Left lung (tissue), 10 donors: ENCODE results near the gene HTRA2. TPM values are rescaled to one million over a fixed set of nuclear protein-coding genes. Genes with fewer than 3 reads are reported as not detected.

Source experiments
- ATAC-seq: fragments of 200-7000 bp; cut with Tn5 transposase; one replicate; pipeline ENCODE4 v1.9.1; 2020; ENCODE audit warnings: moderate library complexity
- DNase-seq, 4 donors: peaks; one replicate each; pipeline ENCODE4 v3.0.0-alpha.2; 2013 to 2020
- H3K27ac ChIP-seq, 2 donors: fragments of 200-600 bp; sonication (generic) in 1 of 2; one replicate each; pipeline versions ENCODE4 v1.5.0 to v1.8.0; 2020 to 2021
- H3K27me3 ChIP-seq, 2 donors: fragments of 200-600 bp; sonication (generic) in 1 of 2; one replicate each; pipeline versions ENCODE4 v1.5.0 to v1.8.0; 2020 to 2021
- H3K36me3 ChIP-seq, 2 donors: fragments of 200-600 bp; sonication (generic) in 1 of 2; one replicate each; pipeline versions ENCODE4 v1.5.0 to v1.8.0; 2020 to 2021
- H3K4me1 ChIP-seq, 2 donors: fragments of 200-600 bp; one replicate each; pipeline ENCODE4 v1.8.0; 2021
- H3K4me3 ChIP-seq, 2 donors: fragments of 200-600 bp; sonication (generic) in 1 of 2; one replicate each; pipeline versions ENCODE4 v1.5.0 to v1.8.0; 2020 to 2021; ENCODE audit warnings: mild to moderate bottlenecking in 1 of 2
- H3K9me3 ChIP-seq, 2 donors: fragments of 200-600 bp; sonication (generic) in 1 of 2; one replicate each; pipeline versions ENCODE4 v1.5.0 to v1.8.0; 2020 to 2021
- CTCF ChIP-seq, 2 donors: fragments of 200-600 bp; sonication (generic) in 1 of 2; IDR thresholded peaks; one replicate each; pipeline versions ENCODE4 v1.5.0 to v1.8.0; 2021; ENCODE audit warnings: antibody characterized with exemption in 2 of 2
- intact Hi-C, 2 donors: fragments of 100-400 bp; cut with DNase I; formaldehyde crosslinking; loops; one replicate each; pipeline versions ENCODE4 v1.11.2 to v1.14.2; 2022
- polyA plus RNA-seq, 6 donors: library from polyadenylated mRNA; unstranded; fragments of 120-200 nt; gene quantifications; one replicate each; pipeline ENCODE4 v1.2.1, GENCODE V29; 2013; ENCODE audit not compliant: insufficient read length in 6 of 6
- total RNA-seq, 2 donors: library from RNA; stranded (reverse); fragmentation: NEBNext Ultra II Directional; extraction: Animal tissue kit (Norgen Biotek cat#: 25700); gene quantifications; one replicate each; pipeline ENCODE4 v1.2.1, GENCODE V29; 2021
- donor health status: DM: no; HTN: yes; CAD: no.
- donor health status: DM: no; HTN: no; CAD: no.

The HTRA2 gene
- total and polyA plus RNA-seq, 8 donors, result 29.4 to 36.6 (median 33.9) TPM

GRCh38 chr2:74526649-74527230, 3.0 kb upstream of the HTRA2 start:
- intact Hi-C loops, result no loop called here
- no peak for TF ChIP-seq CTCF (IDR thresholded peaks at IDR 0.05)

GRCh38 chr2:74527741-74528140, 2.0 kb upstream of the HTRA2 start:
- no peak for ATAC-seq
- TF ChIP-seq CTCF (IDR thresholded peaks at IDR 0.05), result no peak

More at GRCh38 chr2:74526649-74527230, 3.0 kb upstream of the HTRA2 start:
- Histone ChIP-seq H3K9me3 (no peaks in the 10 kb centered on the region), H3K4me1 (peaks cover 11 to 30% of the 10 kb centered on the region in 2 donors), H3K36me3 (peaks cover 0 to 25% of the 10 kb centered on the region in 2 donors), H3K27ac (no peak overlapping the region), H3K4me3 (no peak overlapping the region), H3K27me3 (no peaks in the 10 kb centered on the region)
- no peak for ATAC-seq
- DNase-seq, result no peak

GRCh38 chr2:74528600-74529356, 955 bp upstream of the HTRA2 start:
- peaks cover 0 to 42% of the 10 kb centered on the region in 2 donors for H3K36me3 ChIP-seq
- TF ChIP-seq CTCF (IDR thresholded peaks at IDR 0.05), result no peak
- peak; percentile 7 for ATAC-seq
- peaks cover 11 to 30% of the 10 kb centered on the region in 2 donors for H3K4me1 ChIP-seq
- H3K27ac ChIP-seq, result peak overlapping the region; percentile 83 to 94
- no peak for DNase-seq
- intact Hi-C loops, result no loop called here
- H3K4me3 ChIP-seq, result peak overlapping the region; percentile 89 to 92
- H3K9me3 ChIP-seq, result no peaks in the 10 kb centered on the region
- no peaks in the 10 kb centered on the region for H3K27me3 ChIP-seq

More at GRCh38 chr2:74527741-74528140, 2.0 kb upstream of the HTRA2 start:
- intact Hi-C loops, result no loop called here
- H3K27ac ChIP-seq, result no peak overlapping the region
- H3K27me3 ChIP-seq, result no peaks in the 10 kb centered on the region
- no peak for DNase-seq
- H3K4me1 ChIP-seq, result peaks cover 11 to 30% of the 10 kb centered on the region in 2 donors
- no peaks in the 10 kb centered on the region for H3K9me3 ChIP-seq
- peaks cover 0 to 33% of the 10 kb centered on the region in 2 donors for H3K36me3 ChIP-seq
- no peak overlapping the region for H3K4me3 ChIP-seq

GRCh38 chr2:74530239-74531187, 780 bp downstream of the HTRA2 start:
- intact Hi-C loops, result no loop called here
- Histone ChIP-seq H3K27me3 (no peaks in the 10 kb centered on the region), H3K27ac (peak overlapping the region; percentile 83 to 94), H3K4me3 (peak overlapping the region; percentile 89 to 92), H3K4me1 (peaks cover 11 to 30% of the 10 kb centered on the region in 2 donors), H3K36me3 (peaks cover 0 to 44% of the 10 kb centered on the region in 2 donors), H3K9me3 (no peaks in the 10 kb centered on the region)
- TF ChIP-seq CTCF (IDR thresholded peaks at IDR 0.05), result no peak
- ATAC-seq, result peak; percentile 32
- peak in 3 of 4 donors; percentile 38 to 84 (median 59) for DNase-seq
